GM18868 (cell line): ENCODE results near the gene KLHL15.
A peak's percentile ranks its signal among the peaks of the same experiment; 100 is the strongest.

Experiments
- ATAC-seq: cut with Tn5 transposase; IDR thresholded peaks from one replicate; pipeline ENCODE4 v1.9.1; 2021; ENCODE audit warnings: mild to moderate bottlenecking, moderate library complexity; ENCODE audit not compliant: unreplicated experiment

The KLHL15 gene

GRCh38 chrX:23952984-23953907, 73.7 kb downstream of the KLHL15 start:
- ATAC-seq, result peak; percentile 96

GRCh38 chrX:23952391-23952790, 74.6 kb downstream of the KLHL15 start:
- no peak for ATAC-seq

- ATAC-seq, result no peak
These were observed 81.8 kb downstream of the KLHL15 start for GRCh38 chrX:23945206-23945605.

GRCh38 chrX:23944234-23944633, 82.8 kb downstream of the KLHL15 start:
- ATAC-seq, result no peak

- no peak for ATAC-seq
These were observed 87.8 kb downstream of the KLHL15 start for GRCh38 chrX:23939203-23939602.

- no peak for ATAC-seq
These were observed 88.3 kb downstream of the KLHL15 start for GRCh38 chrX:23938690-23939089.

- ATAC-seq, result no peak
These were observed 89.9 kb downstream of the KLHL15 start for GRCh38 chrX:23937100-23937499.

- no peak for ATAC-seq
These were observed 90.8 kb downstream of the KLHL15 start for GRCh38 chrX:23936180-23936579.

- ATAC-seq, result no peak
These were observed 91.9 kb downstream of the KLHL15 start for GRCh38 chrX:23935106-23935505.
